Liver (tissue), 9 donors: ENCODE data around the gene CEACAM19. TPM values are rescaled to one million over a fixed set of nuclear protein-coding genes. Genes with fewer than 3 reads are reported as not detected.

Experiments used
- DNase-seq: peaks from one replicate; pipeline ENCODE4 v3.0.0-alpha.2; 2017; ENCODE audit warnings: low spot score
- H3K27ac ChIP-seq, 2 donors: one replicate each; pipeline ENCODE4 v1.7.0; 2013; ENCODE audit warnings: inconsistent platforms in 2 of 2, low read length in 2 of 2, control low read depth in 1 of 2, low read depth in 1 of 2, mild to moderate bottlenecking in 1 of 2
- H3K27me3 ChIP-seq, 4 donors: one replicate each; pipeline versions ENCODE4 v1.6.1 to v1.7.0; 2013; ENCODE audit warnings: low read length in 3 of 4, inconsistent platforms in 1 of 4, mild to moderate bottlenecking in 1 of 4, moderate library complexity in 1 of 4; ENCODE audit not compliant: control insufficient read depth in 4 of 4, insufficient read depth in 4 of 4
- H3K36me3 ChIP-seq, 4 donors: one replicate each; pipeline versions ENCODE4 v1.6.1 to v1.7.0; 2013; ENCODE audit warnings: low read length in 3 of 4, mild to moderate bottlenecking in 3 of 4, low read depth in 1 of 4, moderate library complexity in 1 of 4; ENCODE audit not compliant: control insufficient read depth in 4 of 4, insufficient read depth in 3 of 4
- H3K4me1 ChIP-seq, 4 donors: one replicate each; pipeline versions ENCODE4 v1.6.1 to v1.7.0; 2013; ENCODE audit warnings: low read length in 3 of 4, mild to moderate bottlenecking in 3 of 4, moderate library complexity in 1 of 4; ENCODE audit not compliant: control insufficient read depth in 4 of 4, insufficient read depth in 4 of 4
- H3K4me3 ChIP-seq, 3 donors: one replicate each; pipeline versions ENCODE4 v1.6.1 to v1.7.0; 2013; ENCODE audit warnings: low read length in 3 of 3, control low read depth in 1 of 3, low read depth in 1 of 3, mild to moderate bottlenecking in 1 of 3
- H3K9ac ChIP-seq, 2 donors: one replicate each; pipeline ENCODE4 v1.7.0; 2013; ENCODE audit warnings: low read length in 2 of 2, mild to moderate bottlenecking in 2 of 2, moderate library complexity in 2 of 2, control low read depth in 1 of 2, low read depth in 1 of 2
- H3K9me3 ChIP-seq, 4 donors: one replicate each; pipeline versions ENCODE4 v1.6.1 to v1.7.0; 2013; ENCODE audit warnings: low read length in 3 of 4; ENCODE audit not compliant: control insufficient read depth in 4 of 4
- EGR1 ChIP-seq, 2 donors: IDR thresholded peaks; 2 replicates each; pipeline ENCODE4 v1.6.1; 2016 to 2018; ENCODE audit warnings: antibody characterized with exemption in 2 of 2, low read depth in 2 of 2
- FOXA1 ChIP-seq: IDR thresholded peaks from 2 replicates; pipeline ENCODE4 v1.6.1; 2016; ENCODE audit warnings: antibody characterized with exemption
- FOXA2 ChIP-seq: IDR thresholded peaks from 2 replicates; pipeline ENCODE4 v1.6.1; 2016; ENCODE audit warnings: antibody characterized with exemption
- GABPA ChIP-seq, 2 donors: IDR thresholded peaks in 1 of 2; conservative IDR thresholded peaks in 1 of 2; 2 replicates each; pipeline ENCODE4 v1.6.1; 2016; ENCODE audit warnings: antibody characterized with exemption in 2 of 2, mild to moderate bottlenecking in 1 of 2, moderate library complexity in 1 of 2
- HNF4A ChIP-seq, 2 donors: conservative IDR thresholded peaks; 2 replicates each; pipeline ENCODE4 v1.6.1; 2016; ENCODE audit warnings: antibody characterized with exemption in 2 of 2, mild to moderate bottlenecking in 2 of 2
- HNF4G ChIP-seq: IDR thresholded peaks from 2 replicates; pipeline ENCODE4 v1.6.1; 2016; ENCODE audit warnings: antibody characterized with exemption
- JUND ChIP-seq, 2 donors: IDR thresholded peaks; 2 replicates each; pipeline ENCODE4 v1.6.1; 2016; ENCODE audit warnings: antibody characterized with exemption in 2 of 2
- NR2F2 ChIP-seq: IDR thresholded peaks from 2 replicates; pipeline ENCODE4 v1.6.1; 2016; ENCODE audit warnings: antibody characterized with exemption
- RXRA ChIP-seq, 2 donors: IDR thresholded peaks; 2 replicates each; pipeline ENCODE4 v1.6.1; 2017 to 2018; ENCODE audit warnings: antibody characterized with exemption in 2 of 2, mild to moderate bottlenecking in 1 of 2
- SP1 ChIP-seq: IDR thresholded peaks from 2 replicates; pipeline ENCODE4 v1.6.1; 2018; ENCODE audit warnings: antibody characterized with exemption, mild to moderate bottlenecking
- YY1 ChIP-seq: IDR thresholded peaks from 2 replicates; pipeline ENCODE4 v1.6.1; 2016; ENCODE audit warnings: antibody characterized with exemption, mild to moderate bottlenecking
- ZBTB33 ChIP-seq: IDR thresholded peaks from 2 replicates; pipeline ENCODE4 v1.6.1; 2016; ENCODE audit warnings: antibody characterized with exemption
- WGBS: extraction: QIAGEN DNeasy Blood & Tissue Kit; methylation state at CpG from one replicate; pipeline ENCODE4 v1.1.7; 2013; 5-methylcytosine and 5-hydroxymethylcytosine counted together
- polyA plus RNA-seq, 2 donors: library from polyadenylated mRNA; stranded (reverse) in 1 of 2; unstranded in 1 of 2; fragments of 200-250 nt in 1 of 2; fragments of >200 nt in 1 of 2; fragmentation: Nextera tagmentation in 1 of 2; extraction: Ambion mirVana in 1 of 2; gene quantifications; one replicate each; pipeline versions ENCODE4 v1.2.1 to v1.2.3, GENCODE V29; 2013 to 2015
- total RNA-seq, 2 donors: library from RNA; depleted of rRNA; stranded (reverse); fragments of >200 nt; gene quantifications; one replicate each; pipeline ENCODE4 v1.2.3, GENCODE V29; 2014
- TF ChIP-seq, protein P1 (sequence below): IDR thresholded peaks from 2 replicates; pipeline ENCODE4 v1.6.1; 2016; ENCODE audit warnings: antibody characterized with exemption, mild to moderate bottlenecking
- donor health status: healthy.
- donor health status: healthy.
- donor health status: healthy.
- donor health status: healthy.
- donor health status: healthy.

CEACAM19 gene
- total and polyA plus RNA-seq, 4 donors = 0.75 to 2.6 (median 1.3) TPM

- TF ChIP-seq, protein P1, sequence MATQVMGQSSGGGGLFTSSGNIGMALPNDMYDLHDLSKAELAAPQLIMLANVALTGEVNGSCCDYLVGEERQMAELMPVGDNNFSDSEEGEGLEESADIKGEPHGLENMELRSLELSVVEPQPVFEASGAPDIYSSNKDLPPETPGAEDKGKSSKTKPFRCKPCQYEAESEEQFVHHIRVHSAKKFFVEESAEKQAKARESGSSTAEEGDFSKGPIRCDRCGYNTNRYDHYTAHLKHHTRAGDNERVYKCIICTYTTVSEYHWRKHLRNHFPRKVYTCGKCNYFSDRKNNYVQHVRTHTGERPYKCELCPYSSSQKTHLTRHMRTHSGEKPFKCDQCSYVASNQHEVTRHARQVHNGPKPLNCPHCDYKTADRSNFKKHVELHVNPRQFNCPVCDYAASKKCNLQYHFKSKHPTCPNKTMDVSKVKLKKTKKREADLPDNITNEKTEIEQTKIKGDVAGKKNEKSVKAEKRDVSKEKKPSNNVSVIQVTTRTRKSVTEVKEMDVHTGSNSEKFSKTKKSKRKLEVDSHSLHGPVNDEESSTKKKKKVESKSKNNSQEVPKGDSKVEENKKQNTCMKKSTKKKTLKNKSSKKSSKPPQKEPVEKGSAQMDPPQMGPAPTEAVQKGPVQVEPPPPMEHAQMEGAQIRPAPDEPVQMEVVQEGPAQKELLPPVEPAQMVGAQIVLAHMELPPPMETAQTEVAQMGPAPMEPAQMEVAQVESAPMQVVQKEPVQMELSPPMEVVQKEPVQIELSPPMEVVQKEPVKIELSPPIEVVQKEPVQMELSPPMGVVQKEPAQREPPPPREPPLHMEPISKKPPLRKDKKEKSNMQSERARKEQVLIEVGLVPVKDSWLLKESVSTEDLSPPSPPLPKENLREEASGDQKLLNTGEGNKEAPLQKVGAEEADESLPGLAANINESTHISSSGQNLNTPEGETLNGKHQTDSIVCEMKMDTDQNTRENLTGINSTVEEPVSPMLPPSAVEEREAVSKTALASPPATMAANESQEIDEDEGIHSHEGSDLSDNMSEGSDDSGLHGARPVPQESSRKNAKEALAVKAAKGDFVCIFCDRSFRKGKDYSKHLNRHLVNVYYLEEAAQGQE = no peak
- TF ChIP-seq FOXA1 = no peak
- no peak for TF ChIP-seq ZBTB33
- TF ChIP-seq YY1 = no peak
- TF ChIP-seq SP1 = no peak
- TF ChIP-seq JUND (IDR thresholded peaks at IDR 0.05) = no peak
- TF ChIP-seq GABPA (IDR thresholded peaks at IDR 0.05 in 1 of 2, conservative IDR thresholded peaks at IDR 0.05 in 1 of 2) = no peak
- no peak for TF ChIP-seq HNF4G
- TF ChIP-seq EGR1 (IDR thresholded peaks at IDR 0.05; ENCODE audit: low read depth in 2 of 2) = no peak
- TF ChIP-seq FOXA2 = no peak
- H3K27ac ChIP-seq = no peak overlapping the region
- no peak for DNase-seq
Observed at GRCh38 chr19:44661904-44662303, 9.4 kb upstream of the CEACAM19 start.

DNA sequence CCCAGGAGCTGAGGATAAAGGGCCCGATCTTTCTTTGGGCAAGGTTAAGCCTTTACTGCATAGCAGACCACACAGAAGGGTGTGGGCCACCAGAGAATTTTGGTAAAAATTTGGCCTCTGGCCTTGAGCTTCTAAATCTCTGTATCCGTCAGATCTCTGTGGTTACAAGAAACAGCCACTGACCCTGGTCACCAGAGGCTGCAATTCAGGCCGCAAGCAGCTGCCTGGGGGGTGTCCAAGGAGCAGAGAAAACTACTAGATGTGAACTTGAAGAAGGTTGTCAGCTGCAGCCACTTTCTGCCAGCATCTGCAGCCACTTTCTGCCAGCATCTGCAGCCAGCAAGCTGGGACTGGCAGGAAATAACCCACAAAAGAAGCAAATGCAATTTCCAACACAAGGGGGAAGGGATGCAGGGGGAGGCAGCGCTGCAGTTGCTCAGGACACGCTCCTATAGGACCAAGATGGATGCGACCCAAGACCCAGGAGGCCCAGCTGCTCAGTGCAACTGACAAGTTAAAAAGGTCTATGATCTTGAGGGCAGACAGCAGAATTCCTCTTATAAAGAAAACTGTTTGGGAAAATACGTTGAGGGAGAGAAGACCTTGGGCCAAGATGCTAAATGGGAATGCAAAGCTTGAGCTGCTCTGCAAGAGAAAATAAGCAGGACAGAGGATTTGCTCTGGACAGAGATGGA is 8.4 kb upstream of the CEACAM19 start:
- Histone ChIP-seq H3K4me3 (no peak overlapping the region), H3K4me1 (peaks cover 0 to 2% (median 0%) of the 10 kb centered on the region in 4 donors), H3K9me3 (no peaks in the 10 kb centered on the region), H3K9ac (no peak overlapping the region), H3K27ac (no peak overlapping the region), H3K36me3 (peaks cover 6 to 52% (median 33%) of the 10 kb centered on the region in 4 donors), H3K27me3 (no peaks in the 10 kb centered on the region)
- no peak for DNase-seq
- peak in 1 of 2 donors; percentile 16 for TF ChIP-seq RXRA (IDR thresholded peaks at IDR 0.05)
- no peak for TF ChIP-seq JUND (IDR thresholded peaks at IDR 0.05)
- TF ChIP-seq NR2F2 = peak; percentile 66
- 85% methylated on average over 7 of the region's 7 CpGs for WGBS

More at GRCh38 chr19:44661904-44662303, 9.4 kb upstream of the CEACAM19 start:
- H3K9ac ChIP-seq = no peak overlapping the region
- no peak overlapping the region for H3K4me3 ChIP-seq
- H3K4me1 ChIP-seq = peaks cover 0 to 6% (median 3%) of the 10 kb centered on the region in 4 donors
- no peaks in the 10 kb centered on the region for H3K9me3 ChIP-seq
- WGBS = 83% methylated on average over 7 of the region's 7 CpGs
- H3K36me3 ChIP-seq = peaks cover 6 to 57% (median 35%) of the 10 kb centered on the region in 4 donors
- no peaks in the 10 kb centered on the region for H3K27me3 ChIP-seq

DNA sequence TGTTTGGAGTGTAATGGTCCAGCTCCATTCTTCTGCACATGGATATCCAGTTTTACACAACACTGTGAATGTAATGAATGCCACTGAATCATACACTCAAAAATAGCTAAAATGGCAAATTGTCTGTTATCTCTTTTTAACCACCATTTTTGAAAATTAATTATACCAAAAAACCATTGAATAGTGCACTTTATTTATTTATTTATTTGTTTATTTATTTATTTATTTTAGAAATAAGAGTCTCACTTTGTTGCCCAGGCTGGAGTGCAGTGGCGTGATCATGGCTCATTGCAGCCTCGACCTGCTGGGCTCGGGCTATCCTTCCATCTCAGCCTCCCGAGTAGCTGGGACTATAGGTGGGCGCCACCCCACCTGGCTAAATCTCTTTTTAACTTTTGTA is 7.3 kb upstream of the CEACAM19 start:
- Histone ChIP-seq H3K27me3 (no peaks in the 10 kb centered on the region), H3K9me3 (no peaks in the 10 kb centered on the region), H3K27ac (no peak overlapping the region), H3K4me1 (peaks cover 0 to 2% (median 0%) of the 10 kb centered on the region in 4 donors), H3K4me3 (no peak overlapping the region), H3K9ac (no peak overlapping the region), H3K36me3 (peaks cover 6 to 40% (median 25%) of the 10 kb centered on the region in 4 donors)
- TF ChIP-seq JUND (IDR thresholded peaks at IDR 0.05) = no peak
- TF ChIP-seq HNF4A (conservative IDR thresholded peaks at IDR 0.05) = no peak
- no peak for DNase-seq
- 96% methylated on average over 5 of the region's 5 CpGs for WGBS
